ENCODE measurements around the gene NBPF20.
"Not testable (repeated sequence)": the region's sequence is repeated elsewhere in the genome, so short reads cannot be mapped to it uniquely, and the experiment has no call there.

Gene NBPF20

GRCh38 chr1:145404949-145405348, 20.5 kb downstream of the NBPF20 start:
- not testable (repeated sequence) for H2BK15ac ChIP-seq (ENCODE audit: low read length); H2BK5ac ChIP-seq (ENCODE audit: low read length); H4K8ac ChIP-seq (ENCODE audit: low read depth, low read length); DNase-seq (ENCODE audit: low spot score); H3K9me3 ChIP-seq (replicated peaks in 1 of 2; ENCODE audit: control insufficient read depth in 2 of 2, insufficient read depth in 1 of 2, low read depth in 1 of 2, low read length in 2 of 2); H2AK5ac ChIP-seq (ENCODE audit: low read depth, low read length); H2BK120ac ChIP-seq (ENCODE audit: low read depth, low read length); H3K27me3 ChIP-seq (ENCODE audit: control insufficient read depth in 3 of 3, insufficient read depth in 3 of 3, low read depth in 1 of 3, low read length in 3 of 3); H2BK12ac ChIP-seq (ENCODE audit: low read length); H3K14ac ChIP-seq (ENCODE audit: low read length); H3K27ac ChIP-seq (replicated peaks; ENCODE audit: low read length); H3K18ac ChIP-seq (ENCODE audit: low read length); H2AFZ ChIP-seq (ENCODE audit: low read length); H3K4me3 ChIP-seq (ENCODE audit: low read length in 2 of 2); H3K4me2 ChIP-seq (ENCODE audit: insufficient read depth, low read length, poor library complexity, severe bottlenecking); H3K4me1 ChIP-seq (ENCODE audit: control insufficient read depth in 2 of 2, insufficient read depth in 1 of 2, low read depth in 1 of 2, low read length in 2 of 2); H3K9ac ChIP-seq (ENCODE audit: low read depth, low read length, poor library complexity); H3K79me1 ChIP-seq (ENCODE audit: low read depth, low read length); H3K36me3 ChIP-seq (replicated peaks in 1 of 2; ENCODE audit: control insufficient read depth in 2 of 2, insufficient read depth in 2 of 2, low read length in 2 of 2); H3K4ac ChIP-seq (ENCODE audit: low read length); H3K23ac ChIP-seq (ENCODE audit: low read depth, low read length, poor library complexity); H4K91ac ChIP-seq (ENCODE audit: low read depth, low read length, poor library complexity)
- WGBS, 2 donors (ENCODE audit: extremely low coverage in 2 of 2, insufficient read length in 2 of 2, insufficient replicate concordance in 1 of 2) = no CpG with 5 or more reads among the region's 7 CpGs

DNA sequence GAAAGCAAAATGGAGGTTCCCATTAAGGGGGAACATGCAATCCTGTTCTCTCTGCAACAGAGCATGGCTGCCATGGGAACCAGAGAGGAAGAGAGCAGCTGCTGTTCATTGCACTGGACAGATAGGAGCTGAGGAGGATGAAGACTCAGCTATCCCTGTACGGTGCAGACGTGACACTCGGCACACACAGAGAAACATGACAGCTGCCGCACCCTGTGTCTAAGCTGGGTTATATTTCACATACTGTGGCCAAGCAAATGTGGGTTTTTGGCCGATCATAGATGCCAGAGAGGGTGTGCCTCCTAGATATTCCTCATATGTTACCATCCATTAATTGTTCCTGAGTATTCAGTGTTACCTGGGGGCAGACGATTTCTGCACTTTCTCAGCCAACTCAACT, 24.7 kb downstream of the NBPF20 start:
- not testable (repeated sequence) for H3K4me3 ChIP-seq (ENCODE audit: low read length in 2 of 2); H4K91ac ChIP-seq (ENCODE audit: low read depth, low read length, poor library complexity); H2BK12ac ChIP-seq (ENCODE audit: low read length); H2BK120ac ChIP-seq (ENCODE audit: low read depth, low read length); H3K4ac ChIP-seq (ENCODE audit: low read length); H3K36me3 ChIP-seq (replicated peaks in 1 of 2; ENCODE audit: control insufficient read depth in 2 of 2, insufficient read depth in 2 of 2, low read length in 2 of 2); DNase-seq (ENCODE audit: low spot score); H2AK5ac ChIP-seq (ENCODE audit: low read depth, low read length); H3K4me1 ChIP-seq (ENCODE audit: control insufficient read depth in 2 of 2, insufficient read depth in 1 of 2, low read depth in 1 of 2, low read length in 2 of 2); H3K9ac ChIP-seq (ENCODE audit: low read depth, low read length, poor library complexity); H3K4me2 ChIP-seq (ENCODE audit: insufficient read depth, low read length, poor library complexity, severe bottlenecking); H3K23ac ChIP-seq (ENCODE audit: low read depth, low read length, poor library complexity); H3K18ac ChIP-seq (ENCODE audit: low read length); H3K27ac ChIP-seq (replicated peaks; ENCODE audit: low read length); H3K14ac ChIP-seq (ENCODE audit: low read length); H4K8ac ChIP-seq (ENCODE audit: low read depth, low read length); H2BK5ac ChIP-seq (ENCODE audit: low read length); H3K9me3 ChIP-seq (replicated peaks in 1 of 2; ENCODE audit: control insufficient read depth in 2 of 2, insufficient read depth in 1 of 2, low read depth in 1 of 2, low read length in 2 of 2); H3K27me3 ChIP-seq (ENCODE audit: control insufficient read depth in 3 of 3, insufficient read depth in 3 of 3, low read depth in 1 of 3, low read length in 3 of 3); H3K79me1 ChIP-seq (ENCODE audit: low read depth, low read length); H2BK15ac ChIP-seq (ENCODE audit: low read length); H2AFZ ChIP-seq (ENCODE audit: low read length)
- WGBS, 2 donors (ENCODE audit: extremely low coverage in 2 of 2, insufficient read length in 2 of 2, insufficient replicate concordance in 1 of 2) = no CpG with 5 or more reads among the region's 6 CpGs

Small RNA genes within 50 kb of the gene (small RNA-seq; reads per million reads assigned to genes)
- 1.6 reads per million for gene RF00003 (ENCODE audit: insufficient read depth)

Measured in neuronal stem cell (in vitro differentiated cells).